GM12892 (cell line): ENCODE results near the gene TRIM50.
"Not testable (repeated sequence)": the region's sequence is repeated elsewhere in the genome, so short reads cannot be mapped to it uniquely, and the experiment has no call there.

Experiments
- POLR2A ChIP-seq: IDR thresholded peaks from 2 replicates; pipeline ENCODE4 v1.6.1; 2011; ENCODE audit warnings: low read depth, low read length, control low read depth
- POLR2AphosphoS5 ChIP-seq: IDR thresholded peaks from 2 replicates; pipeline ENCODE4 v1.6.1; 2011; ENCODE audit warnings: low read depth, low read length, control low read depth

DNA sequence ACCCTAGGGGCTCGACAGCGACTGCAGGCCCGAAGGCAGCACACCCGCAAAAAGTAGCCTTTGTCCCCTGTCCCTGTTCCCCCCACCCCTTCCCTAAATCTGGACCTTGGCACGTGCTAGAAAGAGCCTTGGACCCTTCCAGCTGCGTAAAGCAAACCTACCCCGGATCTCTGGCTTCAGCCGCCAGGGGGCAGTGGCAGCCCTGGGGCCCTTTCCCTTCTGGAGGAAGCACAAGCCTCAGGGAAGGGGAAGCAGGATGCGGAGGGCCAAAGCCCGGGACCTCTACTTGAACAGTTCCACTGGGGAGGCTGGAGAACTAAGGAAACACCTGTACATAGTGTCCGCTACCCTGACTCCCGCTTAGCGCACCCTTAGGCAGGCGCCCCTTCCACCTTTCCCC is 26.8 kb downstream of the TRIM50 start:
- TF ChIP-seq POLR2A, POLR2AphosphoS5: not testable (repeated sequence)
